HCT116 (cell line): ENCODE measurements around the gene FUT6. TPM values are rescaled to one million over a fixed set of nuclear protein-coding genes. Genes with fewer than 3 reads are reported as not detected.

ENCODE experiments used
- ATAC-seq: fragments of 200-7000 bp; cut with Tn5 transposase; 2 replicates; pipeline ENCODE4 v1.9.1; 2020; ENCODE audit warnings: mild to moderate bottlenecking, moderate library complexity
- BruUV-seq: library from RNA; stranded (reverse); fragments of 400-500 nt; replicated peaks from 2 replicates; lab custom pipeline; 2021; lab: Mats Ljungman, UMichigan
- CTCF ChIA-PET: fragments of 300-600 bp; sonication (Branson Sonifier 250); formaldehyde crosslinking; loops from one replicate; lab custom pipeline; 2021; ENCODE audit warnings: antibody characterized with exemption; lab: Charles Lee
- POLR2A ChIA-PET: fragments of 300-600, 350-600 bp; sonication (Branson Sonifier 250); formaldehyde crosslinking; loops from one replicate; lab custom pipeline; 2021; ENCODE audit warnings: antibody characterized with exemption; lab: Charles Lee
- RAD21 ChIA-PET, 2 experiments: fragments of 300-600 bp; sonication (Branson Sonifier 250); formaldehyde crosslinking; loops; one replicate each; lab custom pipeline; 2023; ENCODE audit warnings: low total read pairs in 2 of 2; ENCODE audit not compliant: uncharacterized antibody in 2 of 2, unreplicated experiment in 2 of 2, low non-redundant PET in 1 of 2; lab: Charles Lee
- DNase-seq: peaks from one replicate; pipeline ENCODE4 v3.0.0-alpha.2; 2010; ENCODE audit warnings: low read depth, low spot score
- H2AFZ ChIP-seq: fragments of 200-600 bp; shearing (Covaris generic), sonication (generic); 2 replicates; pipeline ENCODE4 v1.6.1; 2017; ENCODE audit warnings: low read depth, mixed run types, mixed read lengths, antibody characterized with exemption, low read length; ENCODE audit not compliant: poor library complexity, severe bottlenecking
- H3K27ac ChIP-seq: 2 replicates; pipeline ENCODE4 v1.5.1; 2012; ENCODE audit warnings: low read depth, low read length
- H3K27me3 ChIP-seq: fragments of 200-600 bp; sonication (generic); 2 replicates; pipeline ENCODE4 v1.6.1; 2016; ENCODE audit warnings: mixed run types, low read length, mixed read lengths; ENCODE audit not compliant: insufficient read depth
- H3K36me3 ChIP-seq, 2 experiments: fragments of 200-500 bp in 1 of 2; fragments of 200-600 bp in 1 of 2; sonication (Bioruptor generic) in 1 of 2; sonication (generic) in 1 of 2; 2 replicates each; pipeline versions ENCODE4 v1.5.1 to v1.6.1; 2014 to 2016; ENCODE audit warnings: low read length in 2 of 2, inconsistent platforms in 1 of 2, mixed read lengths in 1 of 2, mixed run types in 1 of 2; ENCODE audit not compliant: insufficient read depth in 2 of 2, control insufficient read depth in 1 of 2
- H3K4me1 ChIP-seq, 2 experiments: fragments of 200-600 bp in 1 of 2; sonication (generic) in 1 of 2; 2 replicates each; pipeline versions ENCODE4 v1.5.1 to v1.6.1; 2012 to 2017; ENCODE audit warnings: low read length in 2 of 2, inconsistent platforms in 1 of 2, mild to moderate bottlenecking in 1 of 2, mixed read lengths in 1 of 2, mixed run types in 1 of 2, moderate library complexity in 1 of 2; ENCODE audit not compliant: insufficient read depth in 2 of 2, control insufficient read depth in 1 of 2
- H3K4me2 ChIP-seq: fragments of 200-600 bp; sonication (generic); 2 replicates; pipeline ENCODE4 v1.6.1; 2017; ENCODE audit warnings: mixed run types, low read length, mixed read lengths
- H3K4me3 ChIP-seq, 2 experiments: fragments of 200-600 bp in 1 of 2; sonication (generic) in 1 of 2; replicated peaks in 1 of 2; 2 replicates each; pipeline ENCODE4 v1.5.1; 2011 to 2016; ENCODE audit warnings: low read length in 2 of 2, control low read depth in 1 of 2, low read depth in 1 of 2, mild to moderate bottlenecking in 1 of 2, mixed read lengths in 1 of 2, mixed run types in 1 of 2
- H3K79me2 ChIP-seq: fragments of 200-600 bp; sonication (generic); 2 replicates; pipeline ENCODE4 v1.6.1; 2017; ENCODE audit warnings: mild to moderate bottlenecking, mixed run types, low read length, moderate library complexity, mixed read lengths; ENCODE audit not compliant: insufficient read depth
- H3K9ac ChIP-seq: fragments of 200-600 bp; sonication (generic); 2 replicates; pipeline ENCODE4 v1.6.1; 2016; ENCODE audit warnings: low read length, mixed read lengths
- H3K9me2 ChIP-seq: fragments of 200-600 bp; sonication (generic), shearing (Covaris generic); 2 replicates; pipeline ENCODE4 v1.6.1; 2017; ENCODE audit warnings: mixed run types, mild to moderate bottlenecking, moderate library complexity; ENCODE audit not compliant: insufficient read depth
- H3K9me3 ChIP-seq, 2 experiments: fragments of 200-500 bp in 1 of 2; fragments of 200-600 bp in 1 of 2; sonication (Bioruptor generic) in 1 of 2; sonication (generic) in 1 of 2; 2 replicates each; pipeline ENCODE4 v1.6.1; 2014 to 2017; ENCODE audit warnings: low read length in 2 of 2, mixed read lengths in 2 of 2, inconsistent platforms in 1 of 2, low read depth in 1 of 2, mild to moderate bottlenecking in 1 of 2, mixed run types in 1 of 2, moderate library complexity in 1 of 2; ENCODE audit not compliant: control insufficient read depth in 1 of 2, insufficient read depth in 1 of 2
- H4K20me1 ChIP-seq: fragments of 200-600 bp; sonication (generic), shearing (Covaris generic); 2 replicates; pipeline ENCODE4 v1.6.1; 2017; ENCODE audit warnings: mixed run types, mild to moderate bottlenecking, moderate library complexity; ENCODE audit not compliant: insufficient read depth
- CBX3 ChIP-seq: IDR thresholded peaks from 2 replicates; pipeline ENCODE4 v1.6.1; 2012; ENCODE audit warnings: low read depth
- CEBPB ChIP-seq: IDR thresholded peaks from 2 replicates; pipeline ENCODE4 v1.6.1; 2012; ENCODE audit warnings: low read depth
- EGR1 ChIP-seq: IDR thresholded peaks from 2 replicates; pipeline ENCODE4 v1.6.1; 2012; ENCODE audit warnings: low read depth
- EZH2 ChIP-seq: fragments of 200-600 bp; sonication (generic); IDR thresholded peaks from 2 replicates; pipeline ENCODE4 v1.6.1; 2017; ENCODE audit warnings: antibody characterized with exemption, mixed run types
- FOSL1 ChIP-seq: IDR thresholded peaks from 2 replicates; pipeline ENCODE4 v1.6.1; 2012; ENCODE audit warnings: low read depth
- JUND ChIP-seq: IDR thresholded peaks from 2 replicates; pipeline ENCODE4 v1.6.1; 2012
- POLR2A ChIP-seq: IDR thresholded peaks from 2 replicates; pipeline ENCODE4 v1.7.0; 2011; ENCODE audit warnings: borderline replicate concordance; ENCODE audit not compliant: insufficient read depth, insufficient read length; ENCODE audit errors: extremely low read depth
- POLR2AphosphoS5 ChIP-seq: IDR thresholded peaks from 2 replicates; pipeline ENCODE4 v1.6.1; 2011; ENCODE audit warnings: mild to moderate bottlenecking, low read depth, low read length, moderate library complexity
- RAD21 ChIP-seq: IDR thresholded peaks from 2 replicates; pipeline ENCODE4 v1.6.1; 2012; ENCODE audit warnings: low read depth, mild to moderate bottlenecking
- SIN3A ChIP-seq: IDR thresholded peaks from 2 replicates; pipeline ENCODE4 v1.6.1; 2012; ENCODE audit warnings: low read depth
- SP1 ChIP-seq: IDR thresholded peaks from 2 replicates; pipeline ENCODE4 v1.6.1; 2012; ENCODE audit warnings: low read depth
- SRF ChIP-seq: IDR thresholded peaks from 2 replicates; pipeline ENCODE4 v1.6.1; 2012; ENCODE audit warnings: low read depth
- TCF7L2 ChIP-seq: IDR thresholded peaks from 2 replicates; pipeline ENCODE4 v1.7.0; 2011; ENCODE audit warnings: borderline replicate concordance, inconsistent platforms; ENCODE audit not compliant: insufficient read depth, insufficient read length; ENCODE audit errors: extremely low read depth
- YY1 ChIP-seq: IDR thresholded peaks from 2 replicates; pipeline ENCODE4 v1.6.1; 2011; ENCODE audit warnings: low read length, low read depth, moderate library complexity, mild to moderate bottlenecking; ENCODE audit not compliant: insufficient replicate concordance; ENCODE audit errors: extremely low read depth
- ZFX ChIP-seq: fragments of 450-650 bp; IDR thresholded peaks from 2 replicates; pipeline ENCODE4 v1.6.1; 2017
- ZNF274 ChIP-seq: fragments of 200-500 bp; sonication (Bioruptor generic); IDR thresholded peaks from 2 replicates; pipeline ENCODE4 v1.6.1; 2014; ENCODE audit warnings: mild to moderate bottlenecking, low read depth, low read length, inconsistent platforms
- intact Hi-C: fragments of 100-400 bp; cut with micrococcal nuclease; formaldehyde crosslinking; loops from 2 replicates; pipeline ENCODE4 v1.10.0; 2022
- total RNA-seq: library from RNA; stranded (reverse); gene quantifications from one replicate; pipeline ENCODE4 v1.2.1, GENCODE V29; 2021; ENCODE audit not compliant: unreplicated experiment
- TF ChIP-seq, protein P1 (sequence below): IDR thresholded peaks from 2 replicates; pipeline ENCODE4 v1.6.1; 2012; ENCODE audit warnings: low read depth
- TF ChIP-seq, protein P2 (sequence below): IDR thresholded peaks from 2 replicates; pipeline ENCODE4 v1.6.1; 2012
- TF ChIP-seq, protein P3 (sequence below): IDR thresholded peaks from 2 replicates; pipeline ENCODE4 v1.6.1; 2011; ENCODE audit warnings: mild to moderate bottlenecking, low read length, moderate library complexity; ENCODE audit not compliant: insufficient replicate concordance; ENCODE audit errors: extremely low read depth
- TF ChIP-seq, protein P4 (sequence below), 3 experiments: fragments of 200-600 bp in 1 of 3; sonication (generic) in 1 of 3; IDR thresholded peaks in 2 of 3; conservative IDR thresholded peaks in 1 of 3; 2 replicates each; pipeline ENCODE4 v1.5.1; 2012 to 2017; ENCODE audit warnings: low read depth in 2 of 3, low read length in 2 of 3, antibody characterized with exemption in 1 of 3, borderline replicate concordance in 1 of 3, control low read depth in 1 of 3, mild to moderate bottlenecking in 1 of 3, mixed read lengths in 1 of 3, mixed run types in 1 of 3, moderate library complexity in 1 of 3; ENCODE audit not compliant: insufficient read depth in 1 of 3

FUT6 gene
- total RNA-seq, 1 experiment from 2014 or later = not detected

DNA sequence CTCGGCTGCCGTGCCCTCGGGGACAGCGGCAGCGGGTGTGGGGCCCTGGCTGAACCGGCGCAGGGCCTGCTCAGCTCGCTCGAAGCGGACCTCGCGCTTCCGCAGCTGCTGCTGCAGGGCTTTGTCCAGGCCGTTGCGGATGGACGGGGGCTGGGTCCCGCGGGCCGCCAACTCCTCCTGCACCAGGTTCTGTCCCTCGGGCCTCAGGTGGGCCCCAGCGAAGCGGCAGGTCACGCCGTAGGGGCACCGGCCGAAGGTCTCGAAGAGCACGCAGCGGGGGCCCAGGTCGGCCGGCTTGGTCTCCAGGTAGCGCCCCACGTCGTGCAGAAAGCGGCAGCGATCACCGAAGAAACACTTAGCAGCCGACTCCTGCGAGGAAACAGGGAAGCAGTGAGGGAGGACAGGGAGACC is 50.1 kb downstream of the FUT6 start:
- peaks cover 37 to 53% of the 10 kb centered on the region in 2 experiments; a peak in 3 of 4 replicates for H3K36me3 ChIP-seq
- ATAC-seq (no peak), DNase-seq (no peak)
- TF ChIP-seq CBX3 (no peak), EZH2 (no peak), ZFX (no peak), FOSL1 (no peak), SP1 (no peak), RAD21 (no peak), YY1 (no peak), SIN3A (no peak), ZNF274 (no peak), POLR2AphosphoS5 (no peak), TCF7L2 (no peak), EGR1 (no peak), SRF (no peak), POLR2A (no peak), CEBPB (no peak), JUND (no peak)
- TF ChIP-seq, protein P1, sequence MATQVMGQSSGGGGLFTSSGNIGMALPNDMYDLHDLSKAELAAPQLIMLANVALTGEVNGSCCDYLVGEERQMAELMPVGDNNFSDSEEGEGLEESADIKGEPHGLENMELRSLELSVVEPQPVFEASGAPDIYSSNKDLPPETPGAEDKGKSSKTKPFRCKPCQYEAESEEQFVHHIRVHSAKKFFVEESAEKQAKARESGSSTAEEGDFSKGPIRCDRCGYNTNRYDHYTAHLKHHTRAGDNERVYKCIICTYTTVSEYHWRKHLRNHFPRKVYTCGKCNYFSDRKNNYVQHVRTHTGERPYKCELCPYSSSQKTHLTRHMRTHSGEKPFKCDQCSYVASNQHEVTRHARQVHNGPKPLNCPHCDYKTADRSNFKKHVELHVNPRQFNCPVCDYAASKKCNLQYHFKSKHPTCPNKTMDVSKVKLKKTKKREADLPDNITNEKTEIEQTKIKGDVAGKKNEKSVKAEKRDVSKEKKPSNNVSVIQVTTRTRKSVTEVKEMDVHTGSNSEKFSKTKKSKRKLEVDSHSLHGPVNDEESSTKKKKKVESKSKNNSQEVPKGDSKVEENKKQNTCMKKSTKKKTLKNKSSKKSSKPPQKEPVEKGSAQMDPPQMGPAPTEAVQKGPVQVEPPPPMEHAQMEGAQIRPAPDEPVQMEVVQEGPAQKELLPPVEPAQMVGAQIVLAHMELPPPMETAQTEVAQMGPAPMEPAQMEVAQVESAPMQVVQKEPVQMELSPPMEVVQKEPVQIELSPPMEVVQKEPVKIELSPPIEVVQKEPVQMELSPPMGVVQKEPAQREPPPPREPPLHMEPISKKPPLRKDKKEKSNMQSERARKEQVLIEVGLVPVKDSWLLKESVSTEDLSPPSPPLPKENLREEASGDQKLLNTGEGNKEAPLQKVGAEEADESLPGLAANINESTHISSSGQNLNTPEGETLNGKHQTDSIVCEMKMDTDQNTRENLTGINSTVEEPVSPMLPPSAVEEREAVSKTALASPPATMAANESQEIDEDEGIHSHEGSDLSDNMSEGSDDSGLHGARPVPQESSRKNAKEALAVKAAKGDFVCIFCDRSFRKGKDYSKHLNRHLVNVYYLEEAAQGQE = no peak
- TF ChIP-seq, protein P2, sequence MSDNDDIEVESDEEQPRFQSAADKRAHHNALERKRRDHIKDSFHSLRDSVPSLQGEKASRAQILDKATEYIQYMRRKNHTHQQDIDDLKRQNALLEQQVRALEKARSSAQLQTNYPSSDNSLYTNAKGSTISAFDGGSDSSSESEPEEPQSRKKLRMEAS = no peak
- TF ChIP-seq, protein P3, sequence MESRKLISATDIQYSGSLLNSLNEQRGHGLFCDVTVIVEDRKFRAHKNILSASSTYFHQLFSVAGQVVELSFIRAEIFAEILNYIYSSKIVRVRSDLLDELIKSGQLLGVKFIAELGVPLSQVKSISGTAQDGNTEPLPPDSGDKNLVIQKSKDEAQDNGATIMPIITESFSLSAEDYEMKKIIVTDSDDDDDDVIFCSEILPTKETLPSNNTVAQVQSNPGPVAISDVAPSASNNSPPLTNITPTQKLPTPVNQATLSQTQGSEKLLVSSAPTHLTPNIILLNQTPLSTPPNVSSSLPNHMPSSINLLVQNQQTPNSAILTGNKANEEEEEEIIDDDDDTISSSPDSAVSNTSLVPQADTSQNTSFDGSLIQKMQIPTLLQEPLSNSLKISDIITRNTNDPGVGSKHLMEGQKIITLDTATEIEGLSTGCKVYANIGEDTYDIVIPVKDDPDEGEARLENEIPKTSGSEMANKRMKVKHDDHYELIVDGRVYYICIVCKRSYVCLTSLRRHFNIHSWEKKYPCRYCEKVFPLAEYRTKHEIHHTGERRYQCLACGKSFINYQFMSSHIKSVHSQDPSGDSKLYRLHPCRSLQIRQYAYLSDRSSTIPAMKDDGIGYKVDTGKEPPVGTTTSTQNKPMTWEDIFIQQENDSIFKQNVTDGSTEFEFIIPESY = no peak
- TF ChIP-seq, protein P4, sequence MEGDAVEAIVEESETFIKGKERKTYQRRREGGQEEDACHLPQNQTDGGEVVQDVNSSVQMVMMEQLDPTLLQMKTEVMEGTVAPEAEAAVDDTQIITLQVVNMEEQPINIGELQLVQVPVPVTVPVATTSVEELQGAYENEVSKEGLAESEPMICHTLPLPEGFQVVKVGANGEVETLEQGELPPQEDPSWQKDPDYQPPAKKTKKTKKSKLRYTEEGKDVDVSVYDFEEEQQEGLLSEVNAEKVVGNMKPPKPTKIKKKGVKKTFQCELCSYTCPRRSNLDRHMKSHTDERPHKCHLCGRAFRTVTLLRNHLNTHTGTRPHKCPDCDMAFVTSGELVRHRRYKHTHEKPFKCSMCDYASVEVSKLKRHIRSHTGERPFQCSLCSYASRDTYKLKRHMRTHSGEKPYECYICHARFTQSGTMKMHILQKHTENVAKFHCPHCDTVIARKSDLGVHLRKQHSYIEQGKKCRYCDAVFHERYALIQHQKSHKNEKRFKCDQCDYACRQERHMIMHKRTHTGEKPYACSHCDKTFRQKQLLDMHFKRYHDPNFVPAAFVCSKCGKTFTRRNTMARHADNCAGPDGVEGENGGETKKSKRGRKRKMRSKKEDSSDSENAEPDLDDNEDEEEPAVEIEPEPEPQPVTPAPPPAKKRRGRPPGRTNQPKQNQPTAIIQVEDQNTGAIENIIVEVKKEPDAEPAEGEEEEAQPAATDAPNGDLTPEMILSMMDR (IDR thresholded peaks at IDR 0.05 in 2 of 3, conservative IDR thresholded peaks at IDR 0.05 in 1 of 3; ENCODE audit: borderline replicate concordance in 1 of 3, insufficient read depth in 1 of 3, low read depth in 2 of 3, low read length in 2 of 3) = no peak
- BruUV-seq = no TSS peak
- peaks cover 8 to 19% of the 10 kb centered on the region in 2 experiments; a peak in 3 of 4 replicates for H3K4me1 ChIP-seq
- H3K9me2 ChIP-seq = no peaks in the 10 kb centered on the region
- H4K20me1 ChIP-seq = no peaks in the 10 kb centered on the region; the same call in 1 of the 2 replicates
- H3K79me2 ChIP-seq = peaks cover 26% of the 10 kb centered on the region
- POLR2A ChIA-PET = interaction anchor here (2.5 kb wide), 1 partner anchor 115 kb away, joined by 7 read pairs; the partner anchor contains the start of genes NDUFA11 and VMAC
- no peaks in the 10 kb centered on the region for H3K9me3 ChIP-seq
- RAD21 ChIA-PET = no interaction called here
- H3K4me3 ChIP-seq = 0 out of 4 replicates have a peak overlapping the region, but pooled peaks of 1 of the 2 experiments have one; percentile 72
- peak overlapping the region; percentile 76 for H3K4me2 ChIP-seq
- H2AFZ ChIP-seq = no peak overlapping the region
- CTCF ChIA-PET = interaction anchor here (0.9 kb wide), 1 partner anchor 15 kb away, joined by 4 read pairs; no protein-coding TSS in a partner anchor
- intact Hi-C loops = no loop called here
- H3K27me3 ChIP-seq = no peaks in the 10 kb centered on the region
- no peak overlapping the region; the same call in 1 of the 2 replicates for H3K27ac ChIP-seq
- no peak overlapping the region for H3K9ac ChIP-seq
